Fibroblast of skin of back (primary cell): ENCODE measurements around the gene MYLK3.

ENCODE experiments used
- DNase-seq: peaks from one replicate; pipeline ENCODE4 v3.0.0-alpha.2; 2013

The MYLK3 gene

GRCh38 chr16:46727184-46727583, 21.0 kb downstream of the MYLK3 start:
- DNase-seq = no peak

- no peak for DNase-seq
Observed at GRCh38 chr16:46721885-46722284, 26.3 kb downstream of the MYLK3 start.

GRCh38 chr16:46720619-46721018, 27.5 kb downstream of the MYLK3 start:
- no peak for DNase-seq

GRCh38 chr16:46719528-46719927, 28.6 kb downstream of the MYLK3 start:
- no peak for DNase-seq

GRCh38 chr16:46718214-46718613, 29.9 kb downstream of the MYLK3 start:
- no peak for DNase-seq

DNA sequence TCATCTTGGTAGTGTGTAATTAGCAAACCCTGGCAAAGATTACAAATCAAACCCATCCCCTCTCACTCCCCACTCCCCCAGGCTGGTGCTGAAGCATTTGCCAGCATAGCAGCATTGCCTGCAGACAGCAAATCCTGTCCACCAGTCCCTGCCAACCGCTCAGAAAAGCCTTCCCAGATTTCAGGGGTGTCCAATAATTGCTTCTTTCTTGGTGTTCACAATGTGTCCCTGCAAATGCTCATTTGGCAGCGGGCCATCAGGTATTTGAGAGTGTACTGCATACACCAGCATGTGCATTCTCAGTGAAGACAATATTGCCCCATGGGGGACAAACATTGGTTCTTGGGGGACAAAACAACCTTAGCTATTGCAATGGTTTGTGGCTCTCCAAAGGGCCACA, 30.5 kb downstream of the MYLK3 start:
- no peak for DNase-seq

DNA sequence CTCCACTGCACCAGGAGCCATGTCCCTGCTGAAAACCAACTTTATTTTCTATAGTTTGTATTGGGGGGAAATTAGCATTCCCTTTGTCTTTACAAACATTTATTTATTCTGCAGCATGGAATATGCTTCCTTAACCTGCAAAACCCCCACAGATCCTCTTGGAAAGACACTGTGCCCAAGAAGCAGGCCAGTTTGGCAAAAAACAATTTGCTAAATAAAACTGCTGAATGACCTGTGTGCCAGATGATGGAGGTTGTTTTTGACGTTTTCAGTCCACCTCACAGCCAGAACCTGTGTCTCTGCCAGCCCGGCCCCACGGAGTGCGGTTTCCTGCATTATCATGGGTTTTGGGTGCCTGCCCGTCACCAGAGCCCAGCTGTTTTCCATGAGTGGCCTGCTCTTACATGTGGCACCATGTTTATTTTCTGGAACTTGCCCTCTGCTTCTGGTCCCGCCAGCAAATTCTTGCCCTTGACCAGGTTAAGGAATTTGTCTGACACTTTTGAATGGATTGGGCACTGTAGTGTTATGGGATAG, 32.3 kb downstream of the MYLK3 start:
- DNase-seq = no peak

- no peak for DNase-seq
Observed at GRCh38 chr16:46714797-46715591, 33.1 kb downstream of the MYLK3 start.

GRCh38 chr16:46713634-46714033, 34.5 kb downstream of the MYLK3 start:
- no peak for DNase-seq

DNA sequence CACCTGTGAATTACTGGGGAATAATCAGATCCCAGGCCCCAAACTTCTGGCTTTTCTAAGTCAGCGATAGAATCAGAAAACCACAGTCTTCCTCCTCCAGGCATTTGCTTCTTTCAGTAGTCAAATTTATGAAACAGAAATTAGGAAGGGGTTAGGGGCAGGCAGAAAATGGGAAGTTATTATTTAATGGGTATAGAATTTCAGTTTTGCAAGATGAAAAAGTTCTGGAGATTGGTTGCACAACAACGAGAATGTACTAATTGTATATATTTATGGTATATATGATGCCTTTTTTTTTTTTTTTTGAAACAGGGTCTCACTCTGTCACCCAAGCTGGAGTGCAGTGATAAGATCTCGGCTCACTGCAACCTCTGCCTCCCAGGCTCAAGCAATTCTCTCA, 35.2 kb downstream of the MYLK3 start:
- no peak for DNase-seq

GRCh38 chr16:46711106-46712058, 36.8 kb downstream of the MYLK3 start:
- DNase-seq = no peak

- no peak for DNase-seq
Observed at GRCh38 chr16:46709469-46710005, 38.6 kb downstream of the MYLK3 start.

DNA sequence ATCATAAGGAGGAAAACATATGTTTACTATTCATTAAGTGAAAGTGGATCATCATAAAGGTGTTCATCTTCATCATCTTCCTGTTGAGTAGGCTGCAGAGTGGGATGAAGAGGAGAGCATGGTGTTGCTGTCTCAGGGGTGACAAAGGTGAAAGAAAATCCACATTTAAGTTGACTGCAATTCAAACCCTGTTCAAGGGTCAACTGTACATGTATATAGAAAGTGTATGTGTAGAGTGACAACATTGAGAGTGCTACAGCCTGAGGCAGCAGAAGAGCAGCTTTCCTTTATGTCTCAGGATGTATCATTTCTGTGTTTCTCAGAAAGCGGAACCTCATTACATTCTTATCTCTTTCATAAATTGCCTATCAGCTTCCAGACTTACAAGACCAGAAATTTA, 41.5 kb downstream of the MYLK3 start:
- no peak for DNase-seq

DNA sequence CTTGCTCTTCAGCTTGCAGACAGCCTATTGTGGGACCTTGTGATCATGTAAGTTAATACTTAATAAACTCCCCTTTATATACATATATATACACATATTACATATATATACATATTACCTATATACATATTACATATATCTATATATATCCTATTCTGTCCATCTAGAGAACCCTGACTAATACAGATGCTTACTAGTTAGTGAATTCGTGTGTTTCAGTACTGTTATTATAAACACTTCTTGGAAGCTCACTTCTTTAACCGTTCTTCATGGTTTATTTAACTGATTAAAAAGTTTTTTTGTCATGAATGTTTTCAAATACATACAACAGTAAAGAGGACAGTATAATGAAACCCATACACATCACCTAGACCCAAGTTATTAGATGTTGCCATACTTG, 46.1 kb downstream of the MYLK3 start:
- no peak for DNase-seq

GRCh38 chr16:46701615-46702014, 46.5 kb downstream of the MYLK3 start:
- DNase-seq = no peak

DNA sequence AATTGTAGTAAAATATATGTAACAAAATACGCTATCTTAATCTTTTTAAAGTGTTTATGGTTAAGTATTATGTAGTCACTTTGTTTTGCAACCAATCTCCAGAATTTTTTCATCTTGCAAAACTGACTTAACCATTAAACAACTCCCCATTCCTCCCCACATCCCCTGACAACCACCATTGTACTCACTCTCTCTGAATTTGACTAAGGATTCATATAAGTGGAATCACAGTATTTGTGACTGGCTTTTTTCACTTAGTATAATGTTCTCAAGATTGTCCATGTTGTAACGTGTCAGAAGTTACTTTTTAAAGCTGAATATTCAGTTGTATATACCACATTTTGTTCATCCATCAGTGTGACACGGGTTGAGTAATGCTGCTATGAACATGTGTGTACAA, 48.1 kb downstream of the MYLK3 start:
- no peak for DNase-seq

DNA sequence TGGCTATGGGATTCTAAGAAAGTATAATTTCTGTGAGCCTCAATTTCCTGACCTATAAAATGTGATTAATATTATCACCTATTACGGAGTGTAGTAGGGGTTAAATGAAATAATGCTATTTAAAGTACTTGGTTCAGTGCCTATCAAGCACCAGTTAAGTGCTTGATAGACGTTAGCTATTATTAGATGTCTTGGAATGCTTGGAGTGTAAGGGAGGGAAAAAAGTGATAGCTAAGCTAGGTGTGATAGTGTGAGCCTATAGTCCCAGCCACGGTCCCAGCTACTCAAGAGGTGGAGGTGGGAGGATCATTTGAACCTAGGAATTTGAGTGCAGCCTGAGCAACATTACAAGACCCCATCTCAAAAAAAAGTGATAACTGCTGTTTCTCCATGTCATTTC, 51.2 kb downstream of the MYLK3 start:
- DNase-seq = no peak

DNA sequence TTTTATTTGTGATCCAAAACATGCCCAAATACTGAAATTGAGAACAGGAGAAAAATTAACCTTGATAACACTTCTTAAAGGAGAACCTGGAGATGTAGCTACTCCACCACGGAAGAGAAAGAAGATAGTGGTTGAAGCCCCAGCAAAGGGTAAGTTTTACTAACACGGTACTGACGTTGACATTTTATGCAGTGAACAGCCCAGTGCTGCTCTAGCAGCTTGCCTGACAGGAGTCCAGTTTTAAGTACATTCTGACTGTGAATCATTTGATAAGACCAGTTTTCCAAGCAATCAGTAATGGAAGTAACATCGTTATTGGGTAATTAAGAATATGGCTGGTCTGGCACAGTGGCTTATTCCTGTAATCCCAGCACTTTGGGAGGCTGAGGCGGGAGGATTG, 52.2 kb downstream of the MYLK3 start:
- DNase-seq = no peak

DNA sequence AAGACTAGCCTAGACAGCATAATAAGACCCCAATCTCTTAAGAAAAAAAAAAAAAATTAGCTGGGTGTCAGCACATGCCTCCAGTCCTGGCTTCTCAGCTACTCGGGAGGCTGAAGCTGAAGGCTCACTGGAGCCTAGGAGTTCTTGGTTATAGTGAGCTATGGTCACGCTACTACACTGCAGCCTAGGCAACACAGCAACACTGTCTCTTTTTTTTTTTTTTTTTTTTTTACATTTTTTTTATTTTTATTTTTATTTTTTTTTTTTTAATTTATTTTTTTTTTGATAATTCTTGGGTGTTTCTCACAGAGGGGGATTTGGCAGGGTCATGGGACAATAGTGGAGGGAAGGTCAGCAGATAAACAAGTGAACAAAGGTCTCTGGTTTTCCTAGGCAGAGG, 54.5 kb downstream of the MYLK3 start:
- DNase-seq = no peak

GRCh38 chr16:46691726-46692125, 56.4 kb downstream of the MYLK3 start:
- DNase-seq = no peak

GRCh38 chr16:46690281-46691178, 57.6 kb downstream of the MYLK3 start:
- DNase-seq = peak; percentile 13
